Testis (tissue), 2 donors: ENCODE data around the gene BCAR3.

Experiments
- POLR2A ChIP-seq: fragments of 450-650 bp; IDR thresholded peaks from one replicate; pipeline ENCODE4 v1.6.1; 2017; ENCODE audit warnings: antibody characterized with exemption, mild to moderate bottlenecking, moderate library complexity
- TF ChIP-seq, protein P1 (sequence below), 3 experiments: fragments of 450-650 bp in 2 of 3; fragments of 200-600 bp in 1 of 3; sonication (generic) in 1 of 3; IDR thresholded peaks; one replicate each; pipeline ENCODE4 v1.5.1; 2016 to 2019; ENCODE audit warnings: antibody characterized with exemption in 3 of 3, mild to moderate bottlenecking in 2 of 3, moderate library complexity in 1 of 3

DNA sequence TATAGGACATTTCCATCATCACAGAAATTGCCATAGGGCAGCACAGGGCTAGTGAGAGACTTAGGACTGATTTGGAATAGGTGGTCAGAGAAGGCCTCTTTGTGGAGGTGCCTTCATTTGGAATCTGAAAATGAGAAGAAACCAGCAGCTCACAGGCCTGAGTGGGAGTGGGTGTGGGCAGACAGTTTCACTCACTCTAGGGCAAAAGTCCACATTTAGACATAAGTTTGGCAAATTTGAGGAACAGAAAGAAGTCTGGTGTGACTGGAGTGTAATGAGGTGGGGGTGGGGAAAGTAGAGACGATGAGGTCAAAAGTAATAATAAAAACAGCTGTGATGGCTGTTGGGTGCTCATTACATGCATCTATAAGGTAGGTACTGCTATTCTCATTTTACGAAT is 22.4 kb upstream of the BCAR3 start:
- TF ChIP-seq, protein P1, sequence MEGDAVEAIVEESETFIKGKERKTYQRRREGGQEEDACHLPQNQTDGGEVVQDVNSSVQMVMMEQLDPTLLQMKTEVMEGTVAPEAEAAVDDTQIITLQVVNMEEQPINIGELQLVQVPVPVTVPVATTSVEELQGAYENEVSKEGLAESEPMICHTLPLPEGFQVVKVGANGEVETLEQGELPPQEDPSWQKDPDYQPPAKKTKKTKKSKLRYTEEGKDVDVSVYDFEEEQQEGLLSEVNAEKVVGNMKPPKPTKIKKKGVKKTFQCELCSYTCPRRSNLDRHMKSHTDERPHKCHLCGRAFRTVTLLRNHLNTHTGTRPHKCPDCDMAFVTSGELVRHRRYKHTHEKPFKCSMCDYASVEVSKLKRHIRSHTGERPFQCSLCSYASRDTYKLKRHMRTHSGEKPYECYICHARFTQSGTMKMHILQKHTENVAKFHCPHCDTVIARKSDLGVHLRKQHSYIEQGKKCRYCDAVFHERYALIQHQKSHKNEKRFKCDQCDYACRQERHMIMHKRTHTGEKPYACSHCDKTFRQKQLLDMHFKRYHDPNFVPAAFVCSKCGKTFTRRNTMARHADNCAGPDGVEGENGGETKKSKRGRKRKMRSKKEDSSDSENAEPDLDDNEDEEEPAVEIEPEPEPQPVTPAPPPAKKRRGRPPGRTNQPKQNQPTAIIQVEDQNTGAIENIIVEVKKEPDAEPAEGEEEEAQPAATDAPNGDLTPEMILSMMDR (IDR thresholded peaks at IDR 0.05): no peak
- TF ChIP-seq POLR2A: no peak
